PC-3 (cell line): ENCODE measurements around the gene VPS8.

Experiments
- EZH2 ChIP-seq: fragments of 300-600 bp; sonication (generic); IDR thresholded peaks from one replicate; pipeline ENCODE4 v1.6.1; 2017; ENCODE audit warnings: antibody characterized with exemption, mild to moderate bottlenecking, low read length; ENCODE audit not compliant: unreplicated experiment
- EZH2phosphoT487 ChIP-seq: fragments of 300-600 bp; sonication (generic); IDR thresholded peaks from 2 replicates; pipeline ENCODE4 v1.6.1; 2018; ENCODE audit warnings: mild to moderate bottlenecking, antibody characterized with exemption, low read length, borderline replicate concordance
- TF ChIP-seq, protein P1 (sequence below): fragments of 300-600 bp; sonication (generic); conservative IDR thresholded peaks from 2 replicates; pipeline ENCODE4 v1.5.1; 2017; ENCODE audit warnings: antibody characterized with exemption, low read depth, mild to moderate bottlenecking, low read length

DNA sequence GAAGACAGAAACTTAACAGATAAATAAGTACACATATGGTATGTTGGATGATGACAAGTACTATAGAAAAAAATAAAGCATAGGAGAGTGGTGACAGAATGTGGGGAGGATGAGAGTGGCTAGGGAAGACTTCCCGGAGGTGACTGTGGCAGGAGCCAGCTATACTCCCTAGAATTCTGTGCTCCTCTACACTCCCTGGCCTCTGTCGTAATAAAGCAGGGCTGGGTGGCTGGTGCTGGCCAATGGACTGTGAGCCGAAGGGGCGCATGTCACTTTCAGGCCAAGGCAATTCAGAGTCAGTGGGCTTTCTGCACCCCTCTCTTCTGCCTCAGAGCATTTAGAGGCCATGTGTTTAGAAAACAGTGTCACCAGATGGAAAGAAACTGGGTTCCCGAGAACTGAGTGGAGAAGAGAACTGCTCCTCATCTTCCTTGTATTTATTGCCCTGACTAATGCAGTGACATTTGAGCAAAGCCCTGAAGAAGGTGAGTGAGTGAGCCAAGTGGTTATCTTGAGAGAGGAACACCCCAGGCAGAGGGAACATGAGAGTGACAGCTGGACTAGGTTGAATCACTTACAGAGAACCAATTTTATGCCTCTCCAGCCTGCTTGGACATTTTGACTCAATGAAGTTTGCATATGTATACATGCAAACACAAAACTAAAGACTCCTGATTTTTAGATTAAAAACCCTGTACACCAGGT lies 5.2 kb upstream of the VPS8 start:
- TF ChIP-seq, protein P1, sequence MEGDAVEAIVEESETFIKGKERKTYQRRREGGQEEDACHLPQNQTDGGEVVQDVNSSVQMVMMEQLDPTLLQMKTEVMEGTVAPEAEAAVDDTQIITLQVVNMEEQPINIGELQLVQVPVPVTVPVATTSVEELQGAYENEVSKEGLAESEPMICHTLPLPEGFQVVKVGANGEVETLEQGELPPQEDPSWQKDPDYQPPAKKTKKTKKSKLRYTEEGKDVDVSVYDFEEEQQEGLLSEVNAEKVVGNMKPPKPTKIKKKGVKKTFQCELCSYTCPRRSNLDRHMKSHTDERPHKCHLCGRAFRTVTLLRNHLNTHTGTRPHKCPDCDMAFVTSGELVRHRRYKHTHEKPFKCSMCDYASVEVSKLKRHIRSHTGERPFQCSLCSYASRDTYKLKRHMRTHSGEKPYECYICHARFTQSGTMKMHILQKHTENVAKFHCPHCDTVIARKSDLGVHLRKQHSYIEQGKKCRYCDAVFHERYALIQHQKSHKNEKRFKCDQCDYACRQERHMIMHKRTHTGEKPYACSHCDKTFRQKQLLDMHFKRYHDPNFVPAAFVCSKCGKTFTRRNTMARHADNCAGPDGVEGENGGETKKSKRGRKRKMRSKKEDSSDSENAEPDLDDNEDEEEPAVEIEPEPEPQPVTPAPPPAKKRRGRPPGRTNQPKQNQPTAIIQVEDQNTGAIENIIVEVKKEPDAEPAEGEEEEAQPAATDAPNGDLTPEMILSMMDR, result no peak
- TF ChIP-seq EZH2, result no peak
- no peak for TF ChIP-seq EZH2phosphoT487
